Neural cell (in vitro differentiated cells): ENCODE data around the gene PGAP1.

Experiments
- CTCF ChIP-seq: fragments of 450-650 bp; IDR thresholded peaks from 2 replicates; pipeline ENCODE4 v1.5.1; 2014; ENCODE audit warnings: antibody characterized with exemption, mild to moderate bottlenecking, moderate library complexity; ENCODE audit not compliant: poor library complexity, severe bottlenecking
- POLR2AphosphoS5 ChIP-seq: IDR thresholded peaks from 2 replicates; pipeline ENCODE4 v1.6.1; 2012
- TAF1 ChIP-seq: IDR thresholded peaks from 2 replicates; pipeline ENCODE4 v1.6.1; 2012; ENCODE audit warnings: low read depth

GRCh38 chr2:196808083-196808665, 118.3 kb downstream of the PGAP1 start:
- no peak for TF ChIP-seq CTCF
- TF ChIP-seq POLR2AphosphoS5: no peak
- no peak for TF ChIP-seq TAF1
